DMS53 treated with DMSO at 0.1 percent for 48 hours (cell line): ENCODE measurements around the gene STARD7.
"Not testable (repeated sequence)": the region's sequence is repeated elsewhere in the genome, so short reads cannot be mapped to it uniquely, and the experiment has no call there.

ENCODE experiments used
- DNase-seq: peaks from one replicate; lab custom pipeline; 2025; ENCODE audit not compliant: unreplicated experiment; lab: John Stamatoyannopoulos, UW

STARD7 gene

DNA sequence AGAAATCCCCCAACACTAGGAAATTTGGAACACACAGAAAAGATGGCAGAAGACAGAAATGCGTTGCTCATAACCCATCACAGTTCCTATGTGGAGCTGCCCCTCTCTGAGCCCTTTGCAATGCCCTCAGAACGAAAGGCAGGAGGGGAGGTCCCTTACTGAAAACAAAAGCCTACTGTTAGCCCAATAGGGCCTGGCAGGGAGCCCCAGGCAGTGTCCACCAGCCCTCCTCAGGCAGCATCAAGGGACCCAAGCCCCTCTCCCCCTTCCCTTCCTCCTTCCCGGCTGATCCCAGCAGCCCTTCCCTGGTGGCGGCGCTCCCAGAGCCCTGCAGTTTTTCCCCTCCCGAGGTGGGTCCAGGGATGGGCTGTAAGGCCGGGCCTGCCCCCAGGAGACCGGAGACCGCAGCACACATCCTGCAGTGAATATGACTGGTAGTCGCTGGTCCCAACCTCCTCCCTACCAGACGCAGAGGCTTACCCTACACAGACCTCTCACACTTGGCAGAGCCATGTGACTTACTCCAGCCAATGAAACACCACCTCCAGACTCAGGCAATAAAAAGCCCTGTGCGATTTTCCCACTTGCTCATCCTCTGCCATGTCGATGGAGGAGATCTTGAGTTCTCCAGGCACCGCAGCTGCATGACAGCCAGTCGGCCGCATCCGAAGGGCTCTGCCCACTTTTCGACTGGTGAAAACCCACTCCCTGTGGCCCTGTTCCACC lies 44.0 kb downstream of the STARD7 start:
- DNase-seq, result no peak

DNA sequence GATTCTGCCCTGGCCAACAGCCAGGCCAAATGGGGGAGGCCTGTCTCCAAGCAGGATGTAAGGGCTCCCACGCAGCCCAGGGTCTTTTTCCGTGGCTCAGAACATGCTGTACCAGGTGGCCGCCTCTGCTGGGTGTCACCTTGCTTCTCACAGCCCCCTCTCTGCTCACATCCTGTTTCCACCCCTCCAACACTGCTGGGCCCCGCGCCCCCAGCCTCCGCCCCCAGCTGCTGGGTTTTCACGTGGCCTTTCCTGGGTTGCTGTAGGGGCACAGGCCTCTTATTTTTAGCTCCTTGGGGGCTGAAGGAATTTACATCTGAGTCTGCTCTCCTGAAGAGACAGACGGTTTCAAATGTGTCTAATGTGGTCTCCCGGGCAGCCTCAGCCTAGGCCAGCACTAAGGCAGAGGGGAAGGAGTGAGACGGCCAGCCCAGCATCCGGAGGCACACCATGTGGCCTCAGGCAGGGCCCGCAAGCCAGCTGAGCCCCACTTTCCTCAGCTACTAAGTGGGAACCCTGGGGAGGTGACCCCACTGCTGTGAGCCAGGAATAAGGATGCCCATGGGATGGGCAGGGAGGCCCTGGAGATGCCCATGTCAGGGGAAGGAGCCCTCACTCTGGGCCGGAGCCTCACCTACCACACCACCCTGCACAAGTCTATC lies 44.7 kb downstream of the STARD7 start:
- no peak for DNase-seq

DNA sequence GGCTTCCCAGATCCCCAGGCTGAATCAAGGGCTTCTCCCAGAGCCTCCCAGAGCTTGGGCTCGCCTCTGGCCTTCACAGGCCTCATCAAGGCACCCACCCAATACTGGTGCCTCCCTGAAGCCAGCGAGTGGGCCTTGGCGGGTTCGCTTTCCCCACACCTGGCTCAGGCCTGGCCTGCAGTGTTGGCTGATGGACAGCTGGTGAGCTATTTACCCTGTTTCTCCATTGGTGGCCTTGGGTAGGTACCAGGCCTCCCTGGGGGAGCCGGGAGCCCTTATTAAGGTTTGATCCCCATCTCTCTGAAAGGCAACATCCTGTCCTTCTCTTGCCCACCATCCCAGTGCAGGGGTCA lies 45.2 kb downstream of the STARD7 start:
- DNase-seq, result no peak

DNA sequence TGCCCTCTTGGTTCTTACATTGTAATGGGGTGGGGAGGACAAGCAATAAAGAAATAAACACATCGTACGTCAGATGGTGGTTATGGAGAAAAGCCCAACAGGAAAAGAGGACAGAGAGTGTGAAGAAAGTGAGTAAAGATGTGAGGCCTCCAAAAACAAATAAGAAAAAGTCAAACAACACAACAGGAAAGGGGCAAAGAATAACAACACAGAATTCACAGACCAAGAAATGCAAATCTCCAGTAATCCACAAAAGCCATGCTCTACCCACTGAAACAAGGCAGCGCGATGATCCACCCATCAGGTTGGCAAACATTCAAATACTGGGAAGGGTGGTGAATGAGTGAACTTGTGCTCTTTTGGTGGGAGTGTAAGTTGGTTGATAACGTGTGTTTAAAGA lies 46.7 kb downstream of the STARD7 start:
- no peak for DNase-seq

DNA sequence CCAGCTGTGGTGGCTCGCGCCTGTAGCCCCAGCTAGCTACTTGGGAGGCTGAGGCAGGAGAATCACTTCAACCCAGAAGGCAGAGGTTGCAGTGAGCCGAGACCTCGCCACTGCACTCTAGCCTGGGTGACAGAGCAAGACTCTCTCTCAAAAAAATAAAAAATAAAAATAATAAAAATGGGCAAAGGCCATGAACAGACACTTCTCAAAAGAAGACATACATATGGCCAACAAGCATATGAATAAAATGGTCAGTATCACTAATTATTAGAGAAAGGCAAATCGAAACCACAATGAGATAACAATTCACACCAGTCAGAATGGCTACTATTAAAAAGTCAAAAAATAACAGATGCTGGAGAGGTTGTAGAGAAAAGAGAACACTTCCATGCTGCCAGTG lies 48.3 kb downstream of the STARD7 start:
- DNase-seq, result not testable (repeated sequence)

DNA sequence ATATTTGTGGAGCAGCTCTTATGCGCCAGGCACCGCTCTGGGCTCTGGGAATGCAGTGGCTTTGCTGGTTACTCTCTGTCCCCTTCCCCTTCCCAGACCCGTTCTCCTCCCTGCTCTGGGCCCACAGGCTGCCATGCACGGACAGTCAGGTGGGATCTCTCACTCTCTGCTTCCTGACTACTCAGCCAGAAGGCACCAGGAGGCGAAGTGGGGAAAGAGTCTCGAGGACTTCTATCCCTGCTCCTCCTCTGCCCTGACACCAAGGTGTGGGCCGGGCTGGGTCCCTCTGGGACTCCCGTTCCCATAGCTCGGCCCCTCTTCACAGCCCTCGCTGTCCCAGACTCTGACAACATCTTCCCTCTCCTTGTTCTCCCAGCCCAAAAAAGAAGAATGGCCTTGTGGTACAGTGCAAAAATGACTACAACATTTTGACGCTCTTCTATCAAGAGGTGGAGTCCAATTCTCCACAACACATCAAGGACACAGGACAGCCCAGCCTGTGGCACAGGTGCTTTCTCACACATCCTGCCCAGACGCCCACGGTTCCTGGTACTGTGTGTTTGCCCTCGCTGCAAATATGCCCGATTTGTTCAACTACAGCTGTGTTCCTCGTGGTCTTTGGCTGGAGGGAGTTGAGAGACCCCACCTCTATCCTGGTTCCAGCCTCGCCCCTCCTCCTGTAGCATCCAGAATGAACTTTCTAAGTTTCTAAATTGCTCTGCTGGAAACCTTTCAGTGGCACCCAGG lies 49.4 kb downstream of the STARD7 start:
- no peak for DNase-seq

DNA sequence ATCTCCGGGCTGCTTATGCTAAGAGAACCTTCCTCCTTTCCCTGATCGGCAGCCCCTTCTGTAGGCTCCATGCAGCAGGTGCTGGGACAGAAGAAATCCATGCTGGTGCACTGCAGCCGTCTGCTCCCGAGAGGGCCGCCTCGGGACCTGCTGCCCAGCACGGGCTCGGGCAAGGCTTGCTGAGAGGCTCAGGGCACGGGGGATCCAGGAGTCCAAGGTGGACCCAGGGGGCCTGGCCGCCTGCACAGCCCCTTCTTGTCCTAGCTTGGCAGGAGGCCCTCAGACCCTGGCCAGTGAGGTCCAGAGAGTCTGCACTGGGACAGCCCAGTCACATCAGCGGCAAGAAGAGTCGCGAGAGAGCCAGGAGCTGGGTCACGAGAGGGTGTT lies 50.1 kb downstream of the STARD7 start:
- DNase-seq, result no peak

DNA sequence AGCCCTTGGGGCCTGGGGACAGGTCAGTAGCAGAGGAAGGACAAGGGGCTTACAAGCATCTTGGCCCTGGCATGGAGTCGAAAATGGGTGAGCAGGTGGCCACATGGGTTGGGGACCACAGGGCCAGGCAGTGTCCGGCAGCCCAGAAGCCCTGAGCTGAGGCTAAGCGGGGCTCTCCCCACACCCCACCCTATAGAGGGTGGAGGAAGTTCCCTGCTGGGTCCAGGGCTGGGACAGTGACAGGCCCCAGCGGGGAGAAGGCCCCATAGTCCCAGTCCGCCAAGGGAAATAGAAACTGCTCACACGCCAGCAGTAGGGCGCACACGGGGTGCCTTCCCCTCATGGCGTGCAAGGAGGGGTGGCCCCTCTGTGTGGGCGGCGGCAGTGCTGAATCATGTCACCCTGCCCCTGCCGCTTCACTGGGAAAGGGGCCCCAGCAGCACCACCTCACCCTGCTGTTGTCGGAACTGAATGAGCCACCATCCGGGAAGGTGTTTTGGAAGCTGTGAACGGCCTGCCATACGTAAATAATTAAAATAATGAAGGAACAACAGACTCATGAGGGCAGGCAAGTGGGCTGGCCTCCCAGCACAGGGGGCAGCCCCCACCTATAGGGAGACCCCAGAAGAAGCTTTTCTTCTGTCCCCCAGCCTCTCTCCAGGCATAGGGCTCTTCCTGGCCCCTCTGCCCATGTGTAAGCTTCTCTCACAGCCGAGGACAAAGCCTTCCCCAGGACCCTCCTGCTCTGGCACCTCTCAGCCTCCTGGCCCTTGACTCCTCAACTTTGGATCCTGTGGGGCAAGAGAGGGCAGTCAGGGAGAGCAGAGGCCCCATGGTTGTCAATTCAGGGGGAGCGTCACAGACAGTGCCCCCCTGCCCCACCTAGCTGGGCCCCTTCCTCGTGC lies 50.7 kb downstream of the STARD7 start:
- DNase-seq, result no peak

DNA sequence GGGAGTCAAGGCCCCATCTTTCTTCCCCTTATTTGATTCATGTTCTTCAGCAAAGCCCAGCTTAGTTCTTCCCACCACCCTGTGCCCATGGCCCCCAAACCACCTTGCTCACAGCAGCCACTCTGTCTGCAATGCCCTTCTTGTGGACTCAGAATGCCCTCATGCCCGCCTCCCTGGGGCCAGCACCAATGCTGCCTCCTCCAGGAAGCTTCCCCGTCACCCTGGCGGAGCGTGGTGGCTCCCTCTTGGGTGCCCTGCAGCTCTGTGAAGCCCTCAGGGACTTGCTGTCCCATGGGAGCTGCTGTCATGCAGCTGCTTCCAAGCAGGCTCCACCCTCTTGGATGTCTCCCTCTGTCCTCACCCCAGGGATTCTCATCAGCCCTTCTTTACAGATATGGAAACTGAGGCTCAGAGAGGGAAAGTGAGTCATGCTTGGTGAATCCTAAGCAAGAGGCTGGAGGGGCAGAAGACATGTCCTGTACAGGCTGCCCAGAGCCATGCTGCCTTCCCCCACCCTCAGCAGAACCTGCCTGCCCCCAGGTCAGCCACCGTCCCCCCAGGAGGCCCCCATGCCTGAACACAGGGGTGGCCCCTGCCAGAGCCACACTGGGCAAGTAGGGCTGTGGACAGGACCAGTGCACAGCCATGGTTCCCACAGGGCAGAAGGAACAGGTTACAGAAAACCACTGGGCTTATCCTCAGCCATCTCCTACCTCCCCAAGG lies 51.5 kb downstream of the STARD7 start:
- no peak for DNase-seq

DNA sequence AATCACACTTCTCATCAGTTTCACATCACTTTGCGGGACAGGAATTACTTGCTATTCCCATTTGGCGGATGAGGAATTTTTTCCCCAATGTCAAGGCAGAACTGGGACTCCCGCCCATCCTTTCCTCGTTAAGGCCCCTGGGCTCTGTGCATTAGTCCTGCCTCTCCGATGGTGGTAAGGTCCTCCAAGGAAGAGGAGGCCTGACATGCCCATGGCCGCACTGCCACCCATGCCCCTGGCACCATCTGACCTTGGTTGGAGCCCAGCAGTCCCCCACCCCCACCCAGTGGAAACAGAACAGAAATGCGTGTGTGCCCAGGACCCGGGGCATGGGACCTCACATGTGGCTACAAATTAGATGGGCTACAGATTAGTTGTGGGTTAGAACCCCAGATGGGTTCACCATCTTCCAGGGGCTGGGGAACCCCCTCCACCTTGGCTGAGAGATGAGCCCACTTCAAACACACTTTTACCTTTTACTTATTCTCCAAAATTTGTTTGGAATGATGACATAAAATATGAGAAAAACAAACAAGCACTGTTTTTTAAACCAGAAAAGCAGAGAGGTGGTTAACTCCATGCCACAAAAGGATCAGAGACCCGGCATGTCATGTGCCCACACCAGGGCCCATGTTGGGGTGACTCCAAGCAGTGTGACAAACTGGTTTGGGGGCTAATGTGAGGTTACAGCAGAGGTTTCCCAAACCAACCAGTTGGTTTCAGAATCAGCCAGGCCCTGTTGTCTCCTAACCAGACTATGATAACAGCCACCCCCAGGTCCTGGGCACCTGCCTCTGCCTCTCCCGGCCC lies 52.4 kb downstream of the STARD7 start:
- no peak for DNase-seq

DNA sequence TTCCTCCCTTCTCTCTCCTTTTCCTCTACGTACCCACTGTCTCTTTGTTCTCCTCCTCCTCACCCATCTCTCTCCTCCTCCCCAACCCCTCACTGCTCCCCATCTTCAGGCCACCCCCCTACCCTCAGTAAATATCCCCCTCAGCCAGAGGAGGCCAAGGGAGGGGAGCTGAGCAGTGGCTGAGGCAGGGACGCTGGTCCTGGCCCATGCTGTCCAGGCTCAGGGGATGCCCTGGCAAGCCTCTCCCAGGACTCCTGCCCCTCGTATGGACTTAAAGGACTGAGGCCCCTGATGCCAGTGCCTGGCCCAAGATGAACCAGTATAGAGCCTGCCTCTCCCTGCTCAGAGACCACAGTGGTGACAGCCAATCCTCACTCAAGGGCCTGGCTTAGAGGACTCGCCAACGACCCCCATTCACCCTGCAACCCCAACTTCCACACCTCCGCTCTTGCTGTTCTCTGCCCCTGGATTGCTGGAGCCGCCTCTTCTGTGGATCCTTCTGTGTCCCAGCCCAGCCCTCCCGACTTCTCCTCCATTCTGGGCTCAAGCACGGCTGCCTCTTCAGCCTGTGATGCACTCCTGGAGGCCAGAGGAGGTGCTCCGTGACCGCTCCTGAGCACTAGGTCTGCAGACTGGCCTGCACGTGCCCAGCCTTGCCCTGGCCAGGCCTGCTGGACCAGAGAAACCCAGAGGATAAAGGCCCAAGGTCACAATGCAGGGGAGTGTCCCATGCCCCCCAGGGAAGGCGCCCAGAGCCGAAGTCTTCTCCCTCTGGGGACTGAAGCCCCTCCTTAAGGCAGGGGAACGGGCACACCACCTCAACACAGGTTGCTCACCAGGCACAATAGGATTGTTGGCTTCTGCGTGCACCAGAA lies 53.9 kb downstream of the STARD7 start:
- no peak for DNase-seq

DNA sequence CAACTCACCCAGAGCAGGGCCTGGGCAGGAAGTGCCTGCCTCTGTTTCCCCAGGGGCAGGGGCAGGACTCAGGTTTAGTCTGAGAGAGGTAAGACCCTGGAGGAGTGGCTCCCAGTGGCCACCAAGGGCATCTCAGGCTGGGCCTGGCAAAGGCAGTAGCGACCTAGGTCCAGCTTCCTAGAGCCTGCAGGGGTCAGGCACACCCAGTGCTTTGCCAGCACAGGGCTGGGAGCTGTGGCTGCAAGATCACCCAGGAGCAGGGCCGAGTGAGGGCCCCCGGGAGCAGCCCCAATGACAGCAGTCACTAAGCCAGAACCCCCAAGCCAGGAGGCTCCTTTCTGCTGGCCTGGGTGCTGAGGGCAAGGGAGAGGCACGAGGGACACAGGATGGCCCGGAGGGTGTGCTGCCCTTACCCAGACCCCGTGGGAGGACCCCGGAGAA lies 54.6 kb downstream of the STARD7 start:
- no peak for DNase-seq

DNA sequence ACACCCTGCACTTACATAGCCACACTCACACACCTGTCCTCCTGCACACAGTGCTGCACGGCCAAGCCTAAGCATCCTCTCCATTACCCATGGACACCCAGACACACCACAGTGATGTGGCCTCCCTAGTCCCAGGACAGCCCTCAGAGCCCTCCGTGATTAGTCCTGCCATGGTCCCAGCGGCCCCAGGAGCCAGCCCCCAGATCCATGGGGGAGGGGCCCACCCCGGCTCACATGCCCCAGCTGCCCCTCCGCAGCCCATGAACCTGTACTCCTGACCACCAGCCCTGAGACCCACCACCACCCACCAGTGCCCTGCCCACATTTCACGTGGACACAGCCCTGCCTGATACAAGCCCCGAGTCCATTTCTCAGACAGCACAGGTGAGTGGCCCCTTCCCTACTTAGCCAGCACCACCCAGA lies 55.3 kb downstream of the STARD7 start:
- DNase-seq, result no peak

DNA sequence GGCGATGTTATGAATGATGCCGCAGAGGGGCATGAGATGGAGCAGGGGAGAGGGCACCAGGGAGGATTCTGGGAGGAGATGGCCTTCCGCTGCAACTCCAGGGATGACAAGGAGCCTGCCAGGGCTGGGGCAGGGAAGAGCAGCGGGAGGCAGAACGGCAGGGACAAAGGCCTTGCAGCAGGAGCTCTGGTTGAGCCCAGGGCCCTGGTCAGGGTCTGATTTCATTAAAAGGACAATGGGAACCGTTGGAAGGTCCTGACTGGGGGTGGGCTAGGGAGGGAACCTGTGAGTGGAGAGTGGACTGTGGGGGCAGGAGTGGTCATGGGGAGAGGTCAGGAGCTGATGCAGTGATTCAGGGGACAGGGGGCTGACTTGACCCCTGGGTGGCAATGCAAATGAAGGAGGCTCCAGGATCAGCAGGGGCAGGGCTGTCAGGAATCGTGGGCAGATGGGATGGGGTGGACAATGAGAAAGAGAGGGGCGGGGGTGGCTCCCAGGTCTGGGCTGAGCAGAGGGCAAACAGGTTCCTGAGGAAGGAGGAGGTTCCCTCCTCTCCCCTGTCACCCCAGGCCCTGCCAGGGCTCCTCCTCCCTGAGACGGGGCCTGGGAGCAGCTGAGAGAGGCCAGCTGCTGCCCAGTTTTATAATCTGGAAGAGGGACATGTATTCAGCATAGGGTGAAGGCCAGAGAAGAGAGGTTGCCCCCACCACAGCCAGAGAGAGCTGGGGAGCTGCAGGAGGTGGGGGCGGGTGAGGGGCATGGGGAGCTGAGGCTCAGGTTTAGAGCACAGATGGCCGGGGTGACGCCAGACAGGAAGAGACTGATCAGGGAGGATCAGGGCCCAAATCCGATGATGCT lies 56.1 kb downstream of the STARD7 start:
- DNase-seq, result no peak

DNA sequence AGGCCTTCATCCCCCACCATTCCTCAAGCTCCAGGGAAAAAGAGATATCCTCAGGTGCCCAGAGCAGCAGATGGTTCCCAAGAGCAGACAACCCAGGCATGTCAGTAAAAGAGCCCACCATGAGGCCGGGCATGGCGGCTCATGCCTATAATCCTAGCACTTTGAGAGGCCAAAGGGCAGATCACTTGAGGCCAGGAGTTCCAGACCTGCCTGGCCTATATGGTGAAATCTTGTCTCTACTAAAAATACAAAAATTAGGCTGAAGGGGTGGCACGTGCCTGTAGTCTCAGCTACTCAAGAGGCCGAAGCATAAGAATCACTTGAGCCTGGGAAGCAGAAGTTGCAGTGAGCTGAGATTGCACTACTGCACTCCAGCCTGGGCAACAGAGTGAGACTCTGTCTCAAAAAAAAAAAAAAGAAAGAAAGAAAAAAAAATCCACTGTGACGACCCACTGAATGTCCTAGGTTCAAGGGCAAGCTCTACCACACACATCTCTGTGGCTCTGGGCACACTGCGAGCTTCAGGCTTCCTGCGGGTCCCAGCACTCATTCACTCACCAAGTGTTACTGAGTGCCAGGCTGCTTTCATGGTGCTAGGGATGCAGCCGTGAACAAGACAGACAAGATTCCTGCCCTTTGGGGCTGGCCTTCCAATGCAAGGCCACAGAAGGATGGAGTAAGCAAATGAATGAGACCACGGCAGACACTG lies 56.9 kb downstream of the STARD7 start:
- no peak for DNase-seq

DNA sequence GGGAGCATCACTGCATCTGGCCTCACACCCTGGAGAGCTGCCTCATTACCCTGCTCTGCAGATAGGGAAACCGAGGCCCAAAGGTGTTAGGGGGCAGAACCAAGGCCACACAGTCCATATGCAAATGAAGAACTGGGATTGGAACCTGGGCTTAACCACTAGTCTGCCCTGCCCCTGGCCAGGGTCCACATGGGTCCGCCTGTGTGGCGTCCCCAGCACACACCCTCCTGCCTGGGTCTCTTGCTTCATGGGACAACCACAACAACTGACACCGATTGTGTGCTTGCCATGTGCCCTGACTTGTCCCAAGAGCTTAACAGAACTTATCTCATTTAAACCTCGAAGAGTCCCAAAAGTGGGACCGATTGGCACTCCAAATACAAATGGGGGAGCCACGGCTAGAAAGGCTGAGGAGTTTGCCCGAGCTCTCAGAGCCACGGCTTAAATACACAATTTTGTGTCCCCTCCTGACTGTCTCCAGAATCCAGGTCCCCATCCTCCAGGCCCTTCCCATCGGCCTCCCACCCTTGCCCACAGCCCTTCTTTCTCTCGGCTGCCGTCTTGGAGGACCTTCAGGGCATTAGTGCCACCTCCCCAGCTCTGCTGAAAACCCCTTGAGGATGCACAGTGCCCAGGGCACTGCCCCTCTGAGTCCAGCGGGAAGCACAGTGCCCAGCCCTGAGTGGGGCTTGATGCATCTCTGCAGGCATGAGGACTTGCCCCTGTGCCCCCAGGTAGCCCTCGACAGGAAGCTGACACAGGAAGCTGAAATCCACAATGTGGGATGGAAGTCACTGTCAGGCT lies 57.6 kb downstream of the STARD7 start:
- no peak for DNase-seq
